ENCODE data around the gene RSPO4.

The RSPO4 gene

DNA sequence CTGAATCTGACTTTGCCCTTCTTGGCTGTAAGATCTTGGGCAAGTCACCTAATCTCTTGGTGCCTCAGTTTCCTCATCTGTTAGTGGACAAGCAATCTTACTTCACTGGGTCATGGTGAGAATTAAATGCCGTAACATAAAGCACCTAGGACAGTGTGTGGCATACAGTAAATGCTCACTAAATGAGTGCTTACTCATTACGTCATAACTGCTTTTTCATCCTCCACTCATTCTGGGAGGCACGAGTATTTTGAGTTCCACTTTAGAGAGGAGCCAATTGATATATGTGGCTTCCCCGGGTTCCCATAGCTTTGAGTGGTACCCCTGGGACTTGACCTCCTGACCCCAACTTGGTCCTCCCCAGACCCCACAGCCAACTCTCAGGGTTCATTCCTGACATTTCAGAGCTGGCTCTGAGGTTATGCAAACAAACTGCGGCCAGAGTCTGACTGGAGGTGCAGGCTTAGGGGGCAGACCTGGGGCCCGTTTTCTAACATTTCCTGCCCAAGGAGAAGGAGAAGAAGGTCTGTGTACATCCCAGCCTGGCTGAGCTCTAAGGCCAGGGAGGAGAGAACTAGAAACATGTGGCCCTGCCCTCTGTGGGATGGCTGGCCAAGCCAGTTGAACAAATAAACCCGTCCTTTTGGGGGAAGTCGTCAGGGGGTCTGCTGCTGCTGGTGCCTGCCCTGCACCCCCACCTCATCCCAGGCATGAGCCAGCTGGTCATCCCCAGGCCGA, 91.8 kb downstream of the RSPO4 start:
- DNase-seq (ENCODE audit: low spot score): no peak

DNA sequence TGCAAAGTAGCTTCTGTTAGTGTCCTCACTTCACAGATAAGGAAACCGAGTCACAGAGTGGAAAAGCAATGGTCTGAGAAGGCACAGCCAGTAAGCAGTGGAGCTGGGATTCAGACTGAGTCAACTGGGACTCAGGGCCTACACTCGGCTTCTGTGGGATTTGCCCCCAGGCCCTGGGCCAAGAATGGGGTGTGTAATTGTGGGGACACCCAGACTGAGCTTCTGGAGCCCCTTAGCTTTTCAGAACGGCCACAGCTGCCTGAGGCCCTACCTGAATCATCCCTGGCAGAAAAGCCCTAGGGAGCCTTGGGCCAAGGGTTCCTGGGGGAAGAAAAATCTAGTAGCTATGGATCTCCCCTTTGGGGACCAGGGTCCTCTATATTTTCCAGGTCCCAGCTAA, 92.5 kb downstream of the RSPO4 start:
- DNase-seq (ENCODE audit: low spot score): no peak

Measured in CD4-positive, alpha-beta T cell treated with Interleukin-15 for 4 hours (primary cell).